ENCODE data around the gene LSP1.

DNA sequence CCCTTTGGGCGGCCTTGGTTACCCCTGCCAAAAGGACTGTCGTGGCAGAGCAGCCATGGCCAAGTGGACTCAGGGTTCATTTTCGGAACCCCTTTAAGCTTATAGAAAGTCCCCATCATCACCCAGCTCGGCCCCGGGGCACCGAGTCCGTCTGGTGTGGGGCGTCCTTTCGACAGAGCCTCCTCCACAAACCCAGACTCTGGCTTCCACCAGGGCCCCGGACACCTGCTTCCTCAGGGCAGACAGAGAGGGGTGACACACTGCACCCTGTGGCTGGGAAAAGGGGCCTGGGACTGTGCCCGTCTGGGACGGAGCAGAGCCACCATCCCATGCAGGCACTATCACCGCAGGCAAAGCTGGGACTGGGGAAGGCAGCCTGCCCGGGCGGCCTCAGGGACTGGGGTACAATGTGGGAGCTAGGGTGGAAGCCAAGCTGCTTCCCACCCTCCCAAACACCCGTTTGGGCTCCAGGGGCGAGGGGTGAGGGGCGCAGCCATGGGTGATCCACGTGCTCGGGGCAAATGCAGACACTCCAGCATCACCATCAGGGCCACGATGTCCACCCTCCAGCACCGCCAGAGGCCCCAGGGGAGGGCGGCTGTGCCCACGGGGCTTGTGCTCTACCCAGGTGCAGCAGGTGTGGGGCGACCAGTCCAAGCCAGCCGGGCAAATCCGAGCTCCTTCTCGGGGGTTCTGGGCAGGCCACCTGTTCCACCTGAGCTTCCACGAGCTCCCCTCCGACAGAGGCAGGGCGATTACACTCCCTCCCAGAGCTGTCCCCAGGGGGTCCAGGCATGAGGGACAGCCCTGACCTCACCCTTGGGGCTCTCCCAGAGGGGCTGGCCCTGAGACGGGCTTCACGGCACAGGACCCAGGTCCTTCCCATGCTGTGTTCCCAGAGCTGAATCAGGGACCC is 82.5 kb downstream of the LSP1 start:
- TF ChIP-seq, protein P1, sequence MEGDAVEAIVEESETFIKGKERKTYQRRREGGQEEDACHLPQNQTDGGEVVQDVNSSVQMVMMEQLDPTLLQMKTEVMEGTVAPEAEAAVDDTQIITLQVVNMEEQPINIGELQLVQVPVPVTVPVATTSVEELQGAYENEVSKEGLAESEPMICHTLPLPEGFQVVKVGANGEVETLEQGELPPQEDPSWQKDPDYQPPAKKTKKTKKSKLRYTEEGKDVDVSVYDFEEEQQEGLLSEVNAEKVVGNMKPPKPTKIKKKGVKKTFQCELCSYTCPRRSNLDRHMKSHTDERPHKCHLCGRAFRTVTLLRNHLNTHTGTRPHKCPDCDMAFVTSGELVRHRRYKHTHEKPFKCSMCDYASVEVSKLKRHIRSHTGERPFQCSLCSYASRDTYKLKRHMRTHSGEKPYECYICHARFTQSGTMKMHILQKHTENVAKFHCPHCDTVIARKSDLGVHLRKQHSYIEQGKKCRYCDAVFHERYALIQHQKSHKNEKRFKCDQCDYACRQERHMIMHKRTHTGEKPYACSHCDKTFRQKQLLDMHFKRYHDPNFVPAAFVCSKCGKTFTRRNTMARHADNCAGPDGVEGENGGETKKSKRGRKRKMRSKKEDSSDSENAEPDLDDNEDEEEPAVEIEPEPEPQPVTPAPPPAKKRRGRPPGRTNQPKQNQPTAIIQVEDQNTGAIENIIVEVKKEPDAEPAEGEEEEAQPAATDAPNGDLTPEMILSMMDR (IDR thresholded peaks at IDR 0.05; ENCODE audit: low read length) = no peak
- TF ChIP-seq EZH2 (optimal IDR thresholded peaks at IDR 0.05; ENCODE audit: low read depth, low read length) = no peak

Measured in MM.1S (cell line).